H1 (cell line): ENCODE measurements around the gene PTPRD. TPM values are rescaled to one million over a fixed set of nuclear protein-coding genes. Genes with fewer than 3 reads are reported as not detected.

Source experiments
- SUZ12 ChIP-seq: fragments of 200-600 bp; sonication (generic); IDR thresholded peaks from 2 replicates; pipeline ENCODE4 v1.6.1; 2012; ENCODE audit warnings: mild to moderate bottlenecking, inconsistent platforms, low read length, moderate library complexity, mixed read lengths
- ZNF274 ChIP-seq: IDR thresholded peaks from 2 replicates; pipeline ENCODE4 v1.7.0; 2012; ENCODE audit warnings: low read length, borderline replicate concordance; ENCODE audit errors: extremely low read depth
- polyA plus RNA-seq, 7 experiments: library from polyadenylated mRNA; depleted of rRNA in 3 of 7; stranded (reverse) in 5 of 7; unstranded in 2 of 7; fragments of >200 nt in 5 of 7; fragments of 200-250 nt in 2 of 7; gene quantifications; 1 replicate in 5 of 7; 2 replicates in 1 of 7; 4 replicates in 1 of 7; pipeline versions ENCODE4 v1.2.1 to v1.2.3, GENCODE V29; 2011 to 2013; ENCODE audit warnings: missing spikeins in 2 of 7, mixed read lengths in 2 of 7
- total RNA-seq: library from RNA; stranded (reverse); fragmentation: NEBNext Ultra II Directional; extraction: Animal tissue kit (Norgen Biotek cat#: 25700); gene quantifications from 2 replicates; pipeline ENCODE4 v1.2.1, GENCODE V29; 2021
- TF ChIP-seq, protein P1 (sequence below): IDR thresholded peaks from 2 replicates; pipeline ENCODE4 v1.6.1; 2012; ENCODE audit warnings: inconsistent platforms

The PTPRD gene
- total and polyA plus RNA-seq, 2 of the 8 experiments (the other 6 are each of a cell fraction or from before 2014, with no cell fraction given): 17.2 to 77.0 TPM

DNA sequence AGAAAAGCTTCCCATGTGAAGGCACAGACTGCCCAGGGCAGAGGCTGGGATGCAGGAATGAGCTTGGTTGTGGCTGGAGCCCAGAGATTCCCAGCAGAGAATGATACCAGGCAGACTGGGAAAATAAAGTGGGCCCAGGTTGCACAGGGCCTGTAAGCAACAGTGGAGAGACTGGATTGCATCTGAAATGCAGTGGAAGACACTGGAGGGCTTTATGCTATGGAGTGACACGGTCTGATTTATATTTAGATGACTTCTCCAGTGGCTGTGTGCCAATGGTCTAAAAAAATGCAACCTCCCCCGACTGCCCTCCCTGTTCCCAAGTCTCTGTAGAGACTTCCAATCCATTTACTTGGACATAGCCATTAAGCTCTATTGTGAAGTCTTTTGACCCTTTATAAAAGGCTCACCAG lies 1862.2 kb downstream of the PTPRD start (continued):
- TF ChIP-seq SUZ12 (no peak), ZNF274 (no peak)
- TF ChIP-seq, protein P1, sequence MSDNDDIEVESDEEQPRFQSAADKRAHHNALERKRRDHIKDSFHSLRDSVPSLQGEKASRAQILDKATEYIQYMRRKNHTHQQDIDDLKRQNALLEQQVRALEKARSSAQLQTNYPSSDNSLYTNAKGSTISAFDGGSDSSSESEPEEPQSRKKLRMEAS: no peak
